ENCODE measurements around the gene TRIP13. TPM values are rescaled to one million over a fixed set of nuclear protein-coding genes. Genes with fewer than 3 reads are reported as not detected.

The TRIP13 gene
- total RNA-seq, 4 donors from 2014 or later = 0.41 to 1.6 (median 0.50) TPM

DNA sequence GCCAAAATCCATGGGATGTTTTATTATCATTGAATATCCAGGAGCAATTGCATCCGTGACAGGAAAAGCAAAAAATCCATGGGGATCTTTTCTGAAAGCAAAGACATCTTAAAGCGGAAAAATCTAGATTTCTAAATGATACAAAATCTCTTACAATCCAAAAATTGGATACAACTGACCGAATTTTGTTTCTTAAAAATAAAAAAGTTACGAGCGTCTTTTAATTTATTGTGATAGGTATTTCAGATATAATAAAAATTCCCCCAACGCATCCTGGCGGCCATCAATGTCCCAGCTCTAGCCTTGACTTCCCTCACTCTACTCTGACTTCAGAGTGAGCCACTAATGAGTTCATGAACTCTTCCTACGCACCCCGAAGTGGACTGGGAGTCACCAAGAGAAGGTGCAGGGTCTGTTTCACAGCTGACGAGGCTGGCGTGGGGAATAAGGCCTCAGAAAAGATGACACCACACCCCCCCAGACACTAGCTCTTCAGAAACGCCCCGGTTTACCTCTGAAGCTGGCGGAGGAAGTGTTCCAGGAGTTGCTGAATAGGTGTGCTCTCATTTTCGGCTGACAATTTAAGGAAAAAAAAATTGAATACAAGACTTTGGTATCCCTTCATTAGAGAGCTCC, 3.5 kb upstream of the TRIP13 start:
- in situ Hi-C loops (cut with MboI; ENCODE audit: low sequenced_read_pairs in 4 of 4) = no loop called here
- H3K36me3 ChIP-seq = peaks cover 0 to 70% of the 10 kb centered on the region in 2 donors
- H3K27ac ChIP-seq = no peak overlapping the region
- intact Hi-C loops (cut with DNase I; ENCODE audit: low total_unique reads) = no loop called here
- TF ChIP-seq, protein P1, sequence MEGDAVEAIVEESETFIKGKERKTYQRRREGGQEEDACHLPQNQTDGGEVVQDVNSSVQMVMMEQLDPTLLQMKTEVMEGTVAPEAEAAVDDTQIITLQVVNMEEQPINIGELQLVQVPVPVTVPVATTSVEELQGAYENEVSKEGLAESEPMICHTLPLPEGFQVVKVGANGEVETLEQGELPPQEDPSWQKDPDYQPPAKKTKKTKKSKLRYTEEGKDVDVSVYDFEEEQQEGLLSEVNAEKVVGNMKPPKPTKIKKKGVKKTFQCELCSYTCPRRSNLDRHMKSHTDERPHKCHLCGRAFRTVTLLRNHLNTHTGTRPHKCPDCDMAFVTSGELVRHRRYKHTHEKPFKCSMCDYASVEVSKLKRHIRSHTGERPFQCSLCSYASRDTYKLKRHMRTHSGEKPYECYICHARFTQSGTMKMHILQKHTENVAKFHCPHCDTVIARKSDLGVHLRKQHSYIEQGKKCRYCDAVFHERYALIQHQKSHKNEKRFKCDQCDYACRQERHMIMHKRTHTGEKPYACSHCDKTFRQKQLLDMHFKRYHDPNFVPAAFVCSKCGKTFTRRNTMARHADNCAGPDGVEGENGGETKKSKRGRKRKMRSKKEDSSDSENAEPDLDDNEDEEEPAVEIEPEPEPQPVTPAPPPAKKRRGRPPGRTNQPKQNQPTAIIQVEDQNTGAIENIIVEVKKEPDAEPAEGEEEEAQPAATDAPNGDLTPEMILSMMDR (IDR thresholded peaks at IDR 0.05 in 4 of 5, conservative IDR thresholded peaks at IDR 0.05 in 1 of 5) = no peak
- no peak for TF ChIP-seq POLR2A (IDR thresholded peaks at IDR 0.05)
- no peak overlapping the region for H3K4me3 ChIP-seq
- ATAC-seq = no peak
- peaks cover 15 to 16% of the 10 kb centered on the region in 2 donors for H3K4me1 ChIP-seq
- H3K27me3 ChIP-seq = no peaks in the 10 kb centered on the region
- DNase-seq = peak in 1 of 2 donors; percentile 2
- no peaks in the 10 kb centered on the region for H3K9me3 ChIP-seq

DNA sequence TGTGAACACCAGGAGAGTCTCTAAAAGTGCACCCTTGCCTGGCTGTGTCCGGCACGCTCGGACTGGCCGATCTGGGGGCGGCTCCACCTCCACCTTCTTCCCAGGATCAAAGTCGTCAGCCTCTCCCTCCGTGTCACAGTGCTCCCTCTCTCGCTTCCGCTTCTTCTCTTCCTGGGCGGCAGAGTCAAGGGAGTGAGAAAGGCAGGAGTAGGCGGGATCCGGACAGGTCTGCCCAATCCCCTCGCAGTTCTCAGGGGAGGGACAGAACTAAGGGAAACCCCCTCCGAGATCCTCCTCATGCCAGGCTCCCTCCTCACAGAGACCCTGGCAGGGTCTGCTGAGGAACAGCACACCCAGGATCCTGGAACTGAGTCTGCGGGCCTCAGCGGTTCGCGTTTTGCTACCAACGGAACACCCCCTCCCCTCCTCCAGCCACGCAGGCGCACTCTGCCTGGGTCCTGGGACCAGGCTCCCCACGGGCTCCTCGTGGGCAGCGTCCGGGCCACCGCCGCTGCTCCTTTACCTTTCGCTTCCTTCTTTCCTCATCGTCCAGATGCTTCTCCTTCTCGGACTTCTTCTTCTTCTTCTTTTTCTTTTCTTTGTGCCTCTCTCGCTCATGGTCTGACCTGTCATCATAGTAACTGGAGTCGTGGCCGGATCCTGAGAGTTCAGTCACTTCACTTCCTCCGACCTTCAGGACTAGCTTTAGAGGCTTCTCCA, 1.4 kb upstream of the TRIP13 start:
- H3K36me3 ChIP-seq = peaks cover 0 to 49% of the 10 kb centered on the region in 2 donors
- no peaks in the 10 kb centered on the region for H3K9me3 ChIP-seq
- H3K4me1 ChIP-seq = peaks cover 15 to 16% of the 10 kb centered on the region in 2 donors
- no peak for DNase-seq
- peak overlapping the region; percentile 73 to 88 (median 78) for H3K4me3 ChIP-seq
- intact Hi-C loops (cut with DNase I; ENCODE audit: low total_unique reads) = loop anchor here (5.0 to 10.0 kb wide), 2 partner anchors 199 to 454 kb away; partner anchors contain the start of genes CLPTM1L and TPPP
- peak overlapping the region in 3 of 4 donors; percentile 91 to 96 (median 93) for H3K27ac ChIP-seq
- in situ Hi-C loops (cut with MboI; ENCODE audit: low sequenced_read_pairs in 4 of 4) = no loop called here
- TF ChIP-seq POLR2A (IDR thresholded peaks at IDR 0.05) = no peak
- TF ChIP-seq, protein P1 (IDR thresholded peaks at IDR 0.05 in 4 of 5, conservative IDR thresholded peaks at IDR 0.05 in 1 of 5) = no peak
- H3K27me3 ChIP-seq = no peaks in the 10 kb centered on the region
- ATAC-seq = no peak

DNA sequence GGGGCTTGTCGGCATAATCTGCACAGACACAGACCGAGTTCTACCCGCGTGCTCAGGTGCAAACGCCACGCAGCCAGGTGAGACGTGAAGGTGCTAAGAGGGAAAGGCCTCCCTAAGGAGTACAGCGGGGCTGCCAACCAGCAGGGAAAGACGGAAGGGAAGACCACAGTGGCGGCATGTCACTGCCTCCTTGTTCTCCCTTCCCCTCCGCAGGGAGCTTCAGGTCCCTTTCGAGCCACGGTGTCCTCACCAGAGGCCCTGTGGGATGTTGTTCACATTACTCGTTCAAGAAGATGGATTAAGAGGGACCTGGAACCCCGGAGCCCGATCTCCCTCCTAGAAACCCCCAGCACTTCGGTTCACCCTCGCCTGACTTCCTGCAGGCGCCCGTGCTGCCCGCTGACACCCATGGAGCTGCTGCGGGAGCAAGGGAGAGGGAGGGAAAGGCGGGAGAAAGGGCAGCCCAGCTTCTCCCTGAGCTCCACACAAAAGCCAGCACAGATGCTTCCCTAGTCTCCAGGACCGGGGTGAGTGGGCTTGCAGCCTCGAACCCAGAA, 769 bp upstream of the TRIP13 start:
- Histone ChIP-seq H3K4me3 (peak overlapping the region; percentile 73 to 88 (median 78)), H3K36me3 (peaks cover 0 to 43% of the 10 kb centered on the region in 2 donors), H3K27me3 (no peaks in the 10 kb centered on the region), H3K4me1 (peaks cover 15 to 16% of the 10 kb centered on the region in 2 donors), H3K27ac (peak overlapping the region; percentile 83 to 96 (median 92)), H3K9me3 (no peaks in the 10 kb centered on the region)
- TF ChIP-seq, protein P1 (IDR thresholded peaks at IDR 0.05 in 4 of 5, conservative IDR thresholded peaks at IDR 0.05 in 1 of 5) = no peak
- TF ChIP-seq POLR2A (IDR thresholded peaks at IDR 0.05) = no peak
- in situ Hi-C loops (cut with MboI; ENCODE audit: low sequenced_read_pairs in 4 of 4) (no loop called here), intact Hi-C loops (cut with DNase I; ENCODE audit: low total_unique reads) (loop anchor here (1.0 to 10.0 kb wide), 4 partner anchors 107 to 453 kb away; partner anchors contain the start of genes CEP72, CLPTM1L, TPPP and ZDHHC11B)
- ATAC-seq (peak; percentile 45 to 57), DNase-seq (no peak)

DNA sequence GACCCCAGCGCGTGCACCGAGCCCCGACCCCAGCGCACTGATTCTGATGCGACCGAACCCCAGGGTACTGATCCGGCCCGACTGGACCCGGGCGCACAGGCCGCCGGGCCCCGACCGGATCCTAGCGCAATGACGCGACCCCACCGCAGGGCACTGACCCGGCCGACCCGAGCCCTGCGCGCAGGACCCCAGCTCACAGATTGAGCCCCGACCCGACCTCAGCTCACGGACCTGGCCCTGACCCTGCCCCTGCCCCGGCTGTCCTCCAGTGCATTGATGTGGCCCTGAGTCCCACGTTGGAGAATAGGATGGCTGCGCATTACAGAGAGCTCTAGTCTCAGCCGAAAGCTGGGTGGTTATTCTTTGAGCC, 438 bp downstream of the TRIP13 start:
- Histone ChIP-seq H3K27me3 (no peaks in the 10 kb centered on the region), H3K36me3 (peaks cover 0 to 32% of the 10 kb centered on the region in 2 donors), H3K9me3 (no peaks in the 10 kb centered on the region), H3K4me1 (peaks cover 15 to 16% of the 10 kb centered on the region in 2 donors), H3K4me3 (peak overlapping the region; percentile 73 to 88 (median 78)), H3K27ac (peak overlapping the region in 1 of 4 donors; percentile 83)
- TF ChIP-seq, protein P1 (IDR thresholded peaks at IDR 0.05 in 4 of 5, conservative IDR thresholded peaks at IDR 0.05 in 1 of 5) = no peak
- TF ChIP-seq POLR2A (IDR thresholded peaks at IDR 0.05) = no peak
- intact Hi-C loops (cut with DNase I; ENCODE audit: low total_unique reads) (loop anchor here (2.0 to 10.0 kb wide), 3 partner anchors 108 to 452 kb away; partner anchors contain the start of genes CLPTM1L, TPPP and ZDHHC11B), in situ Hi-C loops (cut with MboI; ENCODE audit: low sequenced_read_pairs in 4 of 4) (no loop called here)
- DNase-seq (no peak), ATAC-seq (no peak)

Data from gastrocnemius medialis (tissue), 4 donors.